HCT116 (cell line): Measurements from ENCODE around the gene MUC6. TPM values are rescaled to one million over a fixed set of nuclear protein-coding genes. Genes with fewer than 3 reads are reported as not detected.

ENCODE experiments used
- ATAC-seq: fragments of 200-7000 bp; cut with Tn5 transposase; 2 replicates; pipeline ENCODE4 v1.9.1; 2020; ENCODE audit warnings: mild to moderate bottlenecking, moderate library complexity
- BruUV-seq: library from RNA; stranded (reverse); fragments of 400-500 nt; replicated peaks from 2 replicates; lab custom pipeline; 2021; lab: Mats Ljungman, UMichigan
- CTCF ChIA-PET: fragments of 300-600 bp; sonication (Branson Sonifier 250); formaldehyde crosslinking; loops from one replicate; lab custom pipeline; 2021; ENCODE audit warnings: antibody characterized with exemption; lab: Charles Lee
- POLR2A ChIA-PET: fragments of 300-600, 350-600 bp; sonication (Branson Sonifier 250); formaldehyde crosslinking; loops from one replicate; lab custom pipeline; 2021; ENCODE audit warnings: antibody characterized with exemption; lab: Charles Lee
- RAD21 ChIA-PET, 2 experiments: fragments of 300-600 bp; sonication (Branson Sonifier 250); formaldehyde crosslinking; loops; one replicate each; lab custom pipeline; 2023; ENCODE audit warnings: low total read pairs in 2 of 2; ENCODE audit not compliant: uncharacterized antibody in 2 of 2, unreplicated experiment in 2 of 2, low non-redundant PET in 1 of 2; lab: Charles Lee
- DNase-seq: peaks from one replicate; pipeline ENCODE4 v3.0.0-alpha.2; 2010; ENCODE audit warnings: low read depth, low spot score
- H2AFZ ChIP-seq: fragments of 200-600 bp; shearing (Covaris generic), sonication (generic); 2 replicates; pipeline ENCODE4 v1.6.1; 2017; ENCODE audit warnings: low read depth, mixed run types, mixed read lengths, antibody characterized with exemption, low read length; ENCODE audit not compliant: poor library complexity, severe bottlenecking
- H3K27ac ChIP-seq: 2 replicates; pipeline ENCODE4 v1.5.1; 2012; ENCODE audit warnings: low read depth, low read length
- H3K27me3 ChIP-seq: fragments of 200-600 bp; sonication (generic); 2 replicates; pipeline ENCODE4 v1.6.1; 2016; ENCODE audit warnings: mixed run types, low read length, mixed read lengths; ENCODE audit not compliant: insufficient read depth
- H3K36me3 ChIP-seq, 2 experiments: fragments of 200-500 bp in 1 of 2; fragments of 200-600 bp in 1 of 2; sonication (Bioruptor generic) in 1 of 2; sonication (generic) in 1 of 2; 2 replicates each; pipeline versions ENCODE4 v1.5.1 to v1.6.1; 2014 to 2016; ENCODE audit warnings: low read length in 2 of 2, inconsistent platforms in 1 of 2, mixed read lengths in 1 of 2, mixed run types in 1 of 2; ENCODE audit not compliant: insufficient read depth in 2 of 2, control insufficient read depth in 1 of 2
- H3K4me1 ChIP-seq, 2 experiments: fragments of 200-600 bp in 1 of 2; sonication (generic) in 1 of 2; 2 replicates each; pipeline versions ENCODE4 v1.5.1 to v1.6.1; 2012 to 2017; ENCODE audit warnings: low read length in 2 of 2, inconsistent platforms in 1 of 2, mild to moderate bottlenecking in 1 of 2, mixed read lengths in 1 of 2, mixed run types in 1 of 2, moderate library complexity in 1 of 2; ENCODE audit not compliant: insufficient read depth in 2 of 2, control insufficient read depth in 1 of 2
- H3K4me2 ChIP-seq: fragments of 200-600 bp; sonication (generic); 2 replicates; pipeline ENCODE4 v1.6.1; 2017; ENCODE audit warnings: mixed run types, low read length, mixed read lengths
- H3K4me3 ChIP-seq, 2 experiments: fragments of 200-600 bp in 1 of 2; sonication (generic) in 1 of 2; replicated peaks in 1 of 2; 2 replicates each; pipeline ENCODE4 v1.5.1; 2011 to 2016; ENCODE audit warnings: low read length in 2 of 2, control low read depth in 1 of 2, low read depth in 1 of 2, mild to moderate bottlenecking in 1 of 2, mixed read lengths in 1 of 2, mixed run types in 1 of 2
- H3K79me2 ChIP-seq: fragments of 200-600 bp; sonication (generic); 2 replicates; pipeline ENCODE4 v1.6.1; 2017; ENCODE audit warnings: mild to moderate bottlenecking, mixed run types, low read length, moderate library complexity, mixed read lengths; ENCODE audit not compliant: insufficient read depth
- H3K9ac ChIP-seq: fragments of 200-600 bp; sonication (generic); 2 replicates; pipeline ENCODE4 v1.6.1; 2016; ENCODE audit warnings: low read length, mixed read lengths
- H3K9me2 ChIP-seq: fragments of 200-600 bp; sonication (generic), shearing (Covaris generic); 2 replicates; pipeline ENCODE4 v1.6.1; 2017; ENCODE audit warnings: mixed run types, mild to moderate bottlenecking, moderate library complexity; ENCODE audit not compliant: insufficient read depth
- H3K9me3 ChIP-seq, 2 experiments: fragments of 200-500 bp in 1 of 2; fragments of 200-600 bp in 1 of 2; sonication (Bioruptor generic) in 1 of 2; sonication (generic) in 1 of 2; 2 replicates each; pipeline ENCODE4 v1.6.1; 2014 to 2017; ENCODE audit warnings: low read length in 2 of 2, mixed read lengths in 2 of 2, inconsistent platforms in 1 of 2, low read depth in 1 of 2, mild to moderate bottlenecking in 1 of 2, mixed run types in 1 of 2, moderate library complexity in 1 of 2; ENCODE audit not compliant: control insufficient read depth in 1 of 2, insufficient read depth in 1 of 2
- H4K20me1 ChIP-seq: fragments of 200-600 bp; sonication (generic), shearing (Covaris generic); 2 replicates; pipeline ENCODE4 v1.6.1; 2017; ENCODE audit warnings: mixed run types, mild to moderate bottlenecking, moderate library complexity; ENCODE audit not compliant: insufficient read depth
- CBX3 ChIP-seq: IDR thresholded peaks from 2 replicates; pipeline ENCODE4 v1.6.1; 2012; ENCODE audit warnings: low read depth
- CEBPB ChIP-seq: IDR thresholded peaks from 2 replicates; pipeline ENCODE4 v1.6.1; 2012; ENCODE audit warnings: low read depth
- EZH2 ChIP-seq: fragments of 200-600 bp; sonication (generic); IDR thresholded peaks from 2 replicates; pipeline ENCODE4 v1.6.1; 2017; ENCODE audit warnings: antibody characterized with exemption, mixed run types
- EZH2phosphoT487 ChIP-seq: fragments of 200-600 bp; IDR thresholded peaks from 2 replicates; pipeline ENCODE4 v1.6.1; 2018; ENCODE audit warnings: antibody characterized with exemption, borderline replicate concordance
- FOSL1 ChIP-seq: IDR thresholded peaks from 2 replicates; pipeline ENCODE4 v1.6.1; 2012; ENCODE audit warnings: low read depth
- JUND ChIP-seq: IDR thresholded peaks from 2 replicates; pipeline ENCODE4 v1.6.1; 2012
- POLR2A ChIP-seq: IDR thresholded peaks from 2 replicates; pipeline ENCODE4 v1.7.0; 2011; ENCODE audit warnings: borderline replicate concordance; ENCODE audit not compliant: insufficient read depth, insufficient read length; ENCODE audit errors: extremely low read depth
- POLR2AphosphoS5 ChIP-seq: IDR thresholded peaks from 2 replicates; pipeline ENCODE4 v1.6.1; 2011; ENCODE audit warnings: mild to moderate bottlenecking, low read depth, low read length, moderate library complexity
- RAD21 ChIP-seq: IDR thresholded peaks from 2 replicates; pipeline ENCODE4 v1.6.1; 2012; ENCODE audit warnings: low read depth, mild to moderate bottlenecking
- SIN3A ChIP-seq: IDR thresholded peaks from 2 replicates; pipeline ENCODE4 v1.6.1; 2012; ENCODE audit warnings: low read depth
- SP1 ChIP-seq: IDR thresholded peaks from 2 replicates; pipeline ENCODE4 v1.6.1; 2012; ENCODE audit warnings: low read depth
- TCF7L2 ChIP-seq: IDR thresholded peaks from 2 replicates; pipeline ENCODE4 v1.7.0; 2011; ENCODE audit warnings: borderline replicate concordance, inconsistent platforms; ENCODE audit not compliant: insufficient read depth, insufficient read length; ENCODE audit errors: extremely low read depth
- YY1 ChIP-seq: IDR thresholded peaks from 2 replicates; pipeline ENCODE4 v1.6.1; 2011; ENCODE audit warnings: low read length, low read depth, moderate library complexity, mild to moderate bottlenecking; ENCODE audit not compliant: insufficient replicate concordance; ENCODE audit errors: extremely low read depth
- ZFX ChIP-seq: fragments of 450-650 bp; IDR thresholded peaks from 2 replicates; pipeline ENCODE4 v1.6.1; 2017
- ZNF274 ChIP-seq: fragments of 200-500 bp; sonication (Bioruptor generic); IDR thresholded peaks from 2 replicates; pipeline ENCODE4 v1.6.1; 2014; ENCODE audit warnings: mild to moderate bottlenecking, low read depth, low read length, inconsistent platforms
- intact Hi-C: fragments of 100-400 bp; cut with micrococcal nuclease; formaldehyde crosslinking; loops from 2 replicates; pipeline ENCODE4 v1.10.0; 2022
- total RNA-seq: library from RNA; stranded (reverse); gene quantifications from one replicate; pipeline ENCODE4 v1.2.1, GENCODE V29; 2021; ENCODE audit not compliant: unreplicated experiment
- TF ChIP-seq, protein P1 (sequence below): IDR thresholded peaks from 2 replicates; pipeline ENCODE4 v1.6.1; 2011; ENCODE audit warnings: mild to moderate bottlenecking, low read length, moderate library complexity; ENCODE audit not compliant: insufficient replicate concordance; ENCODE audit errors: extremely low read depth
- TF ChIP-seq, protein P2 (sequence below): IDR thresholded peaks from 2 replicates; pipeline ENCODE4 v1.6.1; 2012
- TF ChIP-seq, protein P3 (sequence below): IDR thresholded peaks from 2 replicates; pipeline ENCODE4 v1.6.1; 2012
- TF ChIP-seq, protein P4 (sequence below): IDR thresholded peaks from 2 replicates; pipeline ENCODE4 v1.6.1; 2012; ENCODE audit warnings: low read depth

MUC6 gene
- total RNA-seq, 1 experiment from 2014 or later: 0.02 TPM

DNA sequence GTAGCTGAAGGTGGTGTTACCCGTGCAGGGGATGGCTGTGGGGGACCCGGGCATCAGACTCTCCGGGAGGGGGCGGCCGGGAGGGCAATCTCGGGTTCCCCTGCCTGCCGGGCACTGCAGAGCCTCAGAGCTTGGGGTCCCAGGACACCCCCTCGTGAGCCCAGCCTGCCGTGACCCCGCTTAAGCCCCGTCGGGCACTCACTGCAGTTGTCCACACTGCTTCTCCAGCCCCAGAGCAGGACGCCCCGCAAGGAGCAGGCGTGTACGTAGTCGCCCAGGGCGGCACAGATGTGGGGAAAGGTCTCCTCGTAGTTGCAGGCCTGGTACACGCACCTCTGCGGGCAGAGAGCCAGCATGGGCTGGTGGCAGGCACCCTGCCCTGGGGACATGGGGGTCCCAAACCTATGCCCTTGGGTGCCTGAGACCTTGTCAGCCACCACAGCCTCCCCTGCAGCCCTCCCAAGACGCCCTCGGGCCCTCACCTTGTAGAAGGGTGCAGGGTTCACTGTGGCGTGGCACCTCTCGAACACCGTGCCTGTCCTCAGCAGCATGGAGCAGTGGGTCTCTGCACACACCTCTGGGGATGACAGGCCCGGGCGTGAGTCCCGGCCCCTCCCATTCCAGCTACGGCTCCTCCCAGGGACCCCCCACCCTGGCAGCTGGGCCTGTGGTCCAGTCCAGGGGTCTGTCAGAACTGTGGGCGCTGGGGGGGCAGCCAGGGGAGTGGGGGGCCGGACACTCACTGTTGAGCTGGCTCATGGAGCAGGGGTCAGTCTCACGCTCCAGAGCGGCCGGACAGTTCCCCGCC, 8.8 kb downstream of the MUC6 start:
- no peaks in the 10 kb centered on the region for H3K36me3 ChIP-seq
- no peak overlapping the region for H3K4me3 ChIP-seq
- intact Hi-C loops: no loop called here
- H3K4me1 ChIP-seq: no peaks in the 10 kb centered on the region
- ChIA-PET CTCF (no interaction called here), POLR2A (no interaction called here), RAD21 (no interaction called here)
- H2AFZ ChIP-seq: no peak overlapping the region
- H3K9me3 ChIP-seq: no peaks in the 10 kb centered on the region; a peak in 1 of 4 replicates
- TF ChIP-seq, protein P1, sequence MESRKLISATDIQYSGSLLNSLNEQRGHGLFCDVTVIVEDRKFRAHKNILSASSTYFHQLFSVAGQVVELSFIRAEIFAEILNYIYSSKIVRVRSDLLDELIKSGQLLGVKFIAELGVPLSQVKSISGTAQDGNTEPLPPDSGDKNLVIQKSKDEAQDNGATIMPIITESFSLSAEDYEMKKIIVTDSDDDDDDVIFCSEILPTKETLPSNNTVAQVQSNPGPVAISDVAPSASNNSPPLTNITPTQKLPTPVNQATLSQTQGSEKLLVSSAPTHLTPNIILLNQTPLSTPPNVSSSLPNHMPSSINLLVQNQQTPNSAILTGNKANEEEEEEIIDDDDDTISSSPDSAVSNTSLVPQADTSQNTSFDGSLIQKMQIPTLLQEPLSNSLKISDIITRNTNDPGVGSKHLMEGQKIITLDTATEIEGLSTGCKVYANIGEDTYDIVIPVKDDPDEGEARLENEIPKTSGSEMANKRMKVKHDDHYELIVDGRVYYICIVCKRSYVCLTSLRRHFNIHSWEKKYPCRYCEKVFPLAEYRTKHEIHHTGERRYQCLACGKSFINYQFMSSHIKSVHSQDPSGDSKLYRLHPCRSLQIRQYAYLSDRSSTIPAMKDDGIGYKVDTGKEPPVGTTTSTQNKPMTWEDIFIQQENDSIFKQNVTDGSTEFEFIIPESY: no peak
- no peak for TF ChIP-seq RAD21
- TF ChIP-seq SIN3A: no peak
- no peak for TF ChIP-seq POLR2A
- no peak for TF ChIP-seq TCF7L2
- TF ChIP-seq, protein P2, sequence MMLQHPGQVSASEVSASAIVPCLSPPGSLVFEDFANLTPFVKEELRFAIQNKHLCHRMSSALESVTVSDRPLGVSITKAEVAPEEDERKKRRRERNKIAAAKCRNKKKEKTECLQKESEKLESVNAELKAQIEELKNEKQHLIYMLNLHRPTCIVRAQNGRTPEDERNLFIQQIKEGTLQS: no peak
- no peak for TF ChIP-seq POLR2AphosphoS5
- TF ChIP-seq ZNF274: no peak
- no peak for TF ChIP-seq EZH2
- TF ChIP-seq JUND: no peak
- TF ChIP-seq EZH2phosphoT487: no peak
- no peak for TF ChIP-seq CEBPB
- TF ChIP-seq, protein P3, sequence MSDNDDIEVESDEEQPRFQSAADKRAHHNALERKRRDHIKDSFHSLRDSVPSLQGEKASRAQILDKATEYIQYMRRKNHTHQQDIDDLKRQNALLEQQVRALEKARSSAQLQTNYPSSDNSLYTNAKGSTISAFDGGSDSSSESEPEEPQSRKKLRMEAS: no peak
- no peak for TF ChIP-seq SP1
- no peak for TF ChIP-seq FOSL1
- TF ChIP-seq YY1: no peak
- TF ChIP-seq, protein P4, sequence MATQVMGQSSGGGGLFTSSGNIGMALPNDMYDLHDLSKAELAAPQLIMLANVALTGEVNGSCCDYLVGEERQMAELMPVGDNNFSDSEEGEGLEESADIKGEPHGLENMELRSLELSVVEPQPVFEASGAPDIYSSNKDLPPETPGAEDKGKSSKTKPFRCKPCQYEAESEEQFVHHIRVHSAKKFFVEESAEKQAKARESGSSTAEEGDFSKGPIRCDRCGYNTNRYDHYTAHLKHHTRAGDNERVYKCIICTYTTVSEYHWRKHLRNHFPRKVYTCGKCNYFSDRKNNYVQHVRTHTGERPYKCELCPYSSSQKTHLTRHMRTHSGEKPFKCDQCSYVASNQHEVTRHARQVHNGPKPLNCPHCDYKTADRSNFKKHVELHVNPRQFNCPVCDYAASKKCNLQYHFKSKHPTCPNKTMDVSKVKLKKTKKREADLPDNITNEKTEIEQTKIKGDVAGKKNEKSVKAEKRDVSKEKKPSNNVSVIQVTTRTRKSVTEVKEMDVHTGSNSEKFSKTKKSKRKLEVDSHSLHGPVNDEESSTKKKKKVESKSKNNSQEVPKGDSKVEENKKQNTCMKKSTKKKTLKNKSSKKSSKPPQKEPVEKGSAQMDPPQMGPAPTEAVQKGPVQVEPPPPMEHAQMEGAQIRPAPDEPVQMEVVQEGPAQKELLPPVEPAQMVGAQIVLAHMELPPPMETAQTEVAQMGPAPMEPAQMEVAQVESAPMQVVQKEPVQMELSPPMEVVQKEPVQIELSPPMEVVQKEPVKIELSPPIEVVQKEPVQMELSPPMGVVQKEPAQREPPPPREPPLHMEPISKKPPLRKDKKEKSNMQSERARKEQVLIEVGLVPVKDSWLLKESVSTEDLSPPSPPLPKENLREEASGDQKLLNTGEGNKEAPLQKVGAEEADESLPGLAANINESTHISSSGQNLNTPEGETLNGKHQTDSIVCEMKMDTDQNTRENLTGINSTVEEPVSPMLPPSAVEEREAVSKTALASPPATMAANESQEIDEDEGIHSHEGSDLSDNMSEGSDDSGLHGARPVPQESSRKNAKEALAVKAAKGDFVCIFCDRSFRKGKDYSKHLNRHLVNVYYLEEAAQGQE: no peak
- no peak for TF ChIP-seq ZFX
- TF ChIP-seq CBX3: no peak
- no peak for ATAC-seq
- H3K79me2 ChIP-seq: no peaks in the 10 kb centered on the region
- DNase-seq: no peak
- no peak overlapping the region for H3K27ac ChIP-seq
- no TSS peak for BruUV-seq
- no peaks in the 10 kb centered on the region for H4K20me1 ChIP-seq
- no peak overlapping the region for H3K9ac ChIP-seq
- no peak overlapping the region for H3K4me2 ChIP-seq
- H3K9me2 ChIP-seq: no peaks in the 10 kb centered on the region
- H3K27me3 ChIP-seq: no peaks in the 10 kb centered on the region
